Spinal cord (tissue), 10 donors: ENCODE results near the gene TIAM1. TPM values are rescaled to one million over a fixed set of nuclear protein-coding genes. Genes with fewer than 3 reads are reported as not detected.
A peak's percentile ranks its signal among the peaks of the same experiment; 100 is the strongest.

Experiments
- DNase-seq, 6 donors: peaks; one replicate each; pipeline versions ENCODE4 v3.0.0 to v3.0.0-alpha.2; 2013 to 2015; ENCODE audit warnings: low spot score in 6 of 6, low read depth in 4 of 6
- H3K27ac ChIP-seq: one replicate; pipeline ENCODE4 v1.5.1; 2013; ENCODE audit warnings: low read depth, low read length, control low read depth
- H3K27me3 ChIP-seq: one replicate; pipeline ENCODE4 v1.6.1; 2013; ENCODE audit warnings: low read length; ENCODE audit not compliant: control insufficient read depth, insufficient read depth
- H3K36me3 ChIP-seq: one replicate; pipeline ENCODE4 v1.6.1; 2013; ENCODE audit warnings: low read length; ENCODE audit not compliant: control insufficient read depth, insufficient read depth
- H3K4me1 ChIP-seq: one replicate; pipeline ENCODE4 v1.6.1; 2013; ENCODE audit warnings: low read length; ENCODE audit not compliant: control insufficient read depth, insufficient read depth
- H3K4me3 ChIP-seq: one replicate; pipeline ENCODE4 v1.5.1; 2013; ENCODE audit warnings: low read depth, low read length, control low read depth
- H3K9me3 ChIP-seq: one replicate; pipeline ENCODE4 v1.6.1; 2013; ENCODE audit warnings: low read length; ENCODE audit not compliant: control insufficient read depth, insufficient read depth
- WGBS: methylation state at CpG from one replicate; pipeline ENCODE4 v1.1.5; 2013; ENCODE audit warnings: missing lambda C conversion rate; ENCODE audit not compliant: insufficient coverage; 5-methylcytosine and 5-hydroxymethylcytosine counted together
- polyA plus RNA-seq, 2 donors: library from polyadenylated mRNA; unstranded; fragments of 120-200 nt; gene quantifications; one replicate each; pipeline ENCODE4 v1.2.1, GENCODE V29; 2013; ENCODE audit not compliant: insufficient read length in 2 of 2
- total RNA-seq, 2 donors: library from RNA; depleted of rRNA in 1 of 2; stranded (reverse); fragments of 120-200 nt in 1 of 2; fragments of >200 nt in 1 of 2; gene quantifications; one replicate each; pipeline versions ENCODE4 v1.2.3 to v1.2.4, GENCODE V29; 2013 to 2014
- donor health status: healthy.

Gene TIAM1
- total and polyA plus RNA-seq, 4 donors: 33.5 to 41.8 (median 35.4) TPM

DNA sequence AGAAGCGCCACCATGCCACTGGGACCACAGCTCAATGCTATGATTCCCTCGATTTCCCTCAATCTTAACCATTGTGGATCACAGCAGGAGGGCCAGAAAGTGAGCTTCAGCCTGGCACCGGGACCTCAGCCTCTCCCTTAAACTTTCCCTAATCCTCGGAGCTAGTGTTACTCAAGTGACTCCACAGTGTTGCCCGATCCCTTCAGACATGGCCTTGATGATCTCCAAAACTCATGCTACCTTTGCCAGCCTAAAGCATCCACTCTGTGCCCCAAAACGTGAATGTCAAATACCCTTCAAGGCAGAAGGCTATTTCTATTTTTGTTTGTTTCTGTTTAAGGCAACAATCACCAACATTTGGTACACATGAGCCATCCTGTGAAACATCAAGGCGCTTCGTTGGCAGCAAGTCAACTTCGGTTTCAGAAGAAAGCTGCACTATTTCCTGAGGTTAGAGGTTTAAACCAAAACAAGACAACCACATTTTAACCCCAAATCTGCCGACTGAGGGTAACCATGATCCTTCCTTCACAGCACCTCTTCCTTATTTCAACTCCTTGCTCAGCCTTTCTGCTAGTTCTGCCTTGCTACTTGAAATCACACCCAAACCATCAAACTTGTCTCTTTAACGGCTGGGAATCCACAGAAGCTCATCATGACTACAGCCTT lies 211.4 kb downstream of the TIAM1 start:
- H3K4me3 ChIP-seq: no peak overlapping the region
- DNase-seq: no peak
- H3K27me3 ChIP-seq: no peaks in the 10 kb centered on the region
- H3K27ac ChIP-seq: no peak overlapping the region
- peaks cover 10% of the 10 kb centered on the region for H3K4me1 ChIP-seq
- 92% methylated on average over 6 of the region's 11 CpGs for WGBS
- H3K36me3 ChIP-seq: peaks cover 16% of the 10 kb centered on the region
- no peaks in the 10 kb centered on the region for H3K9me3 ChIP-seq

DNA sequence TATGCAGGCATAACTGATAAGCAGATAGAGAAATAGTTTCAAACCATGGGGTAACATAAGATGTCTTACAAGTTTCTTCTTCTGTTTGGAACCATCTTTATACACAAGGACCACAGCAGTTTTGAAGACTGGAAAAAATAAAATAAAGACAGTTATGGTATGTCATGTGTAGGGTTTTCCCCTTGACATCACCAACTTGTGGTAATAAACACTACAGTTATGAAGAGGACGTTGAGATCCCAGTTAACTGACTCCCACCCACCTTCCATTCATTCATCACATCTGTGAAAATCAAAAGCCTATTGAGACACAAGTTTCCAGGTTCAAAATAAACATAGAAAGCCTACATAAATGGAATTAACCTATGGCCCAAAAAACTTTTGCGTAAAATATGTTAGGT lies 213.2 kb downstream of the TIAM1 start:
- no CpG with 5 or more reads among the region's 2 CpGs for WGBS
- no peak overlapping the region for H3K27ac ChIP-seq

DNA sequence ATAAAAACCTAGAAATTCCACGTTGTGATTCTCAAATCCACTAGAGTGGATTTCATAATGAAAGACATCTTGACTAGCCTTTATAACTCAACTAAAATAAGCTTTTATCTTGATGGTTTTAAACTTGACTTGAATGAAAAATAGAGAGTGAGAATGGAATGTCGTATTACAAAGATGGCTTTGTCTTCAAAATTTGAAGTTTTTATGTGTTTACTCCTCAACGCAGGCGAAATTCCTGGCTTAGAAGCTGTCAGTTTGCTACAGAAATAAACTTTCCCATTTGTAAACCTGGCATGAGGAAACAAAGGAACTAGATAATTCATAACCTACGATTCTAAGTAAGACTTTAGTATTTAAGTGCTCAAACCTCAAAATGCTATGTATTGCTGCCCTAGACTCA lies 215.8 kb downstream of the TIAM1 start:
- Histone ChIP-seq H3K27ac (peak overlapping the region; percentile 71), H3K9me3 (no peaks in the 10 kb centered on the region), H3K36me3 (peaks cover 24% of the 10 kb centered on the region), H3K27me3 (no peaks in the 10 kb centered on the region), H3K4me3 (no peak overlapping the region), H3K4me1 (peaks cover 11% of the 10 kb centered on the region)
- DNase-seq: no peak
- WGBS: 100% methylated on average over 1 of the region's 5 CpGs

More for the DNA sequence above, 213.2 kb downstream of the TIAM1 start:
- Histone ChIP-seq H3K4me3 (no peak overlapping the region), H3K4me1 (peaks cover 9% of the 10 kb centered on the region), H3K27me3 (no peaks in the 10 kb centered on the region), H3K9me3 (no peaks in the 10 kb centered on the region), H3K36me3 (peaks cover 19% of the 10 kb centered on the region)
- DNase-seq: no peak

DNA sequence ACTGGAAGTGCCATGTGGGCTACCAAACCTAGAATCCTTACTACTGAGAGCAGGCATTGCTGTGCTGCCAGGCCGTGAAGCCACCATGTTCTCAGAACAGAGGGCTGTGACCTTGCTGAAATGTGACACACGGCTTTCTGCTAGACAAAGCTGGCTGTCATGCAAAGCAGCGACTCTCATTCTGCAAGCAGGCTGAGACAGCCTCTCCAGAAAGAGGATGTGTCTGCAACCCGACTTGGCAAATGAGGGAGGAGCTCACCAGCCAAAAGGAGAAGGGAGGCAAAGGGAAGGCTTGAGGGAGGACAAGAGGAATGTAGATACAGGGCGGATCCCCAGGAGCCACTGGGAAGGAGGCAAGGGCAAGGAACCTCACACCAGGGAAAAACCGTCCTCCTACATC lies 220.1 kb downstream of the TIAM1 start:
- 34% methylated on average over 5 of the region's 6 CpGs for WGBS
- Histone ChIP-seq H3K9me3 (no peaks in the 10 kb centered on the region), H3K36me3 (peaks cover 27% of the 10 kb centered on the region), H3K4me3 (no peak overlapping the region), H3K27me3 (no peaks in the 10 kb centered on the region), H3K4me1 (peaks cover 11% of the 10 kb centered on the region), H3K27ac (no peak overlapping the region)
- no peak for DNase-seq

DNA sequence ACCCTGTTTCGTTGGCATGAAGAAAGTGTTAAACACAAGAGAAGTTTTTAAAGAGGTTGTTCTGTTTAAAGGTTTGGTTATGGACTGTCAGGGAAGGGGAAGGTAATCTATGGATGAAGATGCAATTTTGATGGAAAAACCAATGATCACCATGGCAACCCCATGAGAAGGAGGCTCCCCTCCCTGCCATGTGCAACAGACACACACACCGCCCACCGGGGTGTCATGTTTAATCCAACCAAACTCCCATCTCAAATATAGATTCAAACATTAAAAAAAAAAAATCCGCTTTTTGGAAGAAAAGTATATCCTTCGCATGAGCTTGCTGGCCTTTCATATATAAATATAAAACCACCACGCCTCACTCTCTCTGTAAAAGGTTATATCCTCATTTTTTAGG lies 224.9 kb downstream of the TIAM1 start:
- peaks cover 4% of the 10 kb centered on the region for H3K4me1 ChIP-seq
- H3K9me3 ChIP-seq: no peaks in the 10 kb centered on the region
- no peaks in the 10 kb centered on the region for H3K27me3 ChIP-seq
- no peak for DNase-seq
- no peak overlapping the region for H3K27ac ChIP-seq
- H3K36me3 ChIP-seq: peaks cover 16% of the 10 kb centered on the region
- H3K4me3 ChIP-seq: no peak overlapping the region
- WGBS: 95% methylated on average over 3 of the region's 6 CpGs

DNA sequence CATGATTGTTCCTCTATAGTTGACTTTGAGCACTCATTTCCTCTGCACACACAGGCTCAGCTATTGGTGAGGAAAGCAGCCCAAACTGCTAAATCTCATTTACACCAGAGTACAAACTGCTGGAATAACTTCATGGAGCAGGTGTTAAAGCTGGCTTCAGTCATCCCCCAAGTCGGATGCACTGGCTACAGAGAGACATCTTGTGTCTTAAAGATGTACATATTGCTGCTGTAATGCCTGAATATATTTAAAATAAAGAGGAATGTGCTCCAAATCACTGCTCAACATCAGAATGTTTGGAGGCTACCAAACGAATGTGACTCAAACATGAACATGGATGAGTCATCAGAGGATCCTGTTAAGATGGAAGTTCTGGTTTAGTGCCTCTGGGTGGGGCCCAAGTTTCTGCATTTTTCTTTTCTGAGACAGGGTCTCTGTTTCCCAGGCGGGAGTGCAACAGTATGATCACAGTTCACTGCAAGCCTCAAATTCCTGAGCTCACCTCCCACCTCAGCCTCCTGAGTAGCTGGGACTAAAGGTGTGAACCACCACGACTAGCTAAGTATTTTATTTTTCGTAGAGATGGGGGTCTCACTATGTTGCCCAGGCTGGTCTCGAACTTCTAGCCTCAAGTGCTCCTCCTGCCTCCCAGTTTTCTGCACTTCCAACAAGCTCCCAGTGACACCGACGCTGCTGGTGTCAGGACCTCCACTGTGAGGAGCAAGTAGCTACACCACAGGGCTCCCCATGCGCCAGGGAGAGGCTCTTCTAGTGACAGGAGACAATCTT lies 226.7 kb downstream of the TIAM1 start:
- Histone ChIP-seq H3K27ac (no peak overlapping the region), H3K36me3 (peaks cover 12% of the 10 kb centered on the region), H3K27me3 (no peaks in the 10 kb centered on the region), H3K4me1 (no peaks in the 10 kb centered on the region), H3K9me3 (no peaks in the 10 kb centered on the region), H3K4me3 (no peak overlapping the region)
- peak in 1 of 6 donors; percentile 15 for DNase-seq
- 81% methylated on average over 7 of the region's 9 CpGs for WGBS

DNA sequence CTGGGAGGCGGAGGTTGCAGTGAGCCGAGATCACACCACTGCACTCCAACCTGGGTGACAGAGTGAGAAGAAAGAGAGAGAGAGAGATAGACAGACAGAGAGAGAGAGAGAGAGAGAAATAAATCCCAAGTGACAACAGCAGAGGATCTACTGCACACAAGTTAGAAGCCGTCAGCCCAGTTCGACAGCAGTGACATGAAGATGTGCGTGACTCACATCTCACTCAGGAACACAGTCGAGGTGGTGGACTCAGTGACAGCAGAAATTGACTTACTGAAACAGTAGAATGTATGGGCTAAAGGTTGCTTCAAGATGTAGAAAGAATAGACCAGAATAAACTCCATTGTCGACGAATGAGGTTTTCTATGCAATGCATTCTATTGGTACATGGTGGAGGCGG lies 228.8 kb downstream of the TIAM1 start:
- Histone ChIP-seq H3K4me1 (peaks cover 4% of the 10 kb centered on the region), H3K4me3 (no peak overlapping the region), H3K27ac (no peak overlapping the region), H3K9me3 (no peaks in the 10 kb centered on the region), H3K27me3 (no peaks in the 10 kb centered on the region), H3K36me3 (peaks cover 3% of the 10 kb centered on the region)
- 75% methylated on average over 8 of the region's 9 CpGs for WGBS
- DNase-seq: no peak

DNA sequence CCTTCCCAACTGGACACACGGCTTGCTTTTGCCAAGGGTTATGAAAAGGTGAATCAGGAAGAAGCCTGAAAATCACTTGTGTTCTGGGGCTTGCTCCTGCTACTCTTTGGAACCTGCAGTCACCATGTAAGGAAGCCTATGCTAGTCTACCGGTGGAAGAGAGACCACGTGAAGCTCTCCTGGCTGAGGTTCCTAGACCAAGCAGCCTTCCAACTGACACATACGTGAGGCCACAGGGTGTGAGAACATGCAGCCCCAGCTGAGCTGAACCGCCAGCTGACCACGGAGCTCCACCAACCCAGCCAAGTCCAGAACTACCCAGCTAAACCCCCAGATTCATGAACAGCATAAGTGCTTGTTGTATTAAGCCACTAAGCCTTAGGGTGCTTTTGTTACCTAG lies 233.0 kb downstream of the TIAM1 start:
- Histone ChIP-seq H3K9me3 (no peaks in the 10 kb centered on the region), H3K4me1 (peaks cover 4% of the 10 kb centered on the region), H3K4me3 (no peak overlapping the region), H3K36me3 (no peaks in the 10 kb centered on the region), H3K27ac (no peak overlapping the region), H3K27me3 (no peaks in the 10 kb centered on the region)
- DNase-seq: no peak
- 85% methylated on average over 6 of the region's 6 CpGs for WGBS

DNA sequence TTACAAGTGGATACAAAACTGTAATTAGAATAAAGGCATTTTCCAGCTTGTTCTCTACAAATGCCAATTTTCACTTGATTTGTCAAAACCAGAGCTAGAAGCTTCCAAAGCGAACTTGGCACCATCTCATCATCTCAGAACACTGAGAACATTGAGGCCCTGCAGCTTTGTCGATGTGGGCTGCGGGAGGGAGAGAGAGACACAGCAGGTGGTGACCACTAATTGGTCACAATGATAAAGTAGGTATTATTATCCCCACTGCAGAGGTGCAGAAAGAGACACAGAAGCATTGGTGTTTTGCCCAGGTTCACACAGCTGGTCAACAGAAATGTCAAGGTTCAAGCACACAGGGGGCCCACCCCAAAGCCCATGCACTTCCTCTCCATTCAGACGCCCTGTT lies 233.6 kb downstream of the TIAM1 start:
- no peaks in the 10 kb centered on the region for H3K27me3 ChIP-seq
- peaks cover 4% of the 10 kb centered on the region for H3K4me1 ChIP-seq
- H3K4me3 ChIP-seq: no peak overlapping the region
- 60% methylated on average over 1 of the region's 4 CpGs for WGBS
- H3K36me3 ChIP-seq: no peaks in the 10 kb centered on the region
- H3K27ac ChIP-seq: no peak overlapping the region
- peak in 1 of 6 donors; percentile 56 for DNase-seq
- H3K9me3 ChIP-seq: no peaks in the 10 kb centered on the region

DNA sequence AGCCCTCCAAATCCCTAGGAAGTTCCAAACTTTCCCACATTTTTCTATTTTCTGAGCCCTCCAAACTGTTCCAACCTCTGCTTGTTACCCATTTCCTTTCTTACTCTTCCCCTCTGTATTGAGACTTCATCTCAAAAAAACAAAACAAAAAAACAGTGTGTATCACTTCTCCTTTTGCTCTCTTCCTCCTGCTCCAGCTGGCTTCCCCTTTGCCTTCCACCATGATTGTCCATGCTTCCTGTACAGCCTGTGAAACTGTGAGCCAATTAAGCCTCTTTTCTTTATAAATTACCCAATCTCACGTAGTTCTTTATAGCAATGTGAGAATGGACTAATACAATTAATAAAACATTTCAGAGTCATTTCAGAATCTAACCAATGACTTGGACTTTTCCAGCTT lies 236.2 kb downstream of the TIAM1 start:
- no peaks in the 10 kb centered on the region for H3K36me3 ChIP-seq
- no peak overlapping the region for H3K4me3 ChIP-seq
- DNase-seq: no peak
- H3K4me1 ChIP-seq: peaks cover 4% of the 10 kb centered on the region
- WGBS: no CpG with 5 or more reads among the region's 1 CpG
- H3K27me3 ChIP-seq: no peaks in the 10 kb centered on the region
- no peak overlapping the region for H3K27ac ChIP-seq
- no peaks in the 10 kb centered on the region for H3K9me3 ChIP-seq
